GM12891 (cell line): Measurements from ENCODE around the gene PNPLA5.

Experiments used
- DNase-seq: peaks from one replicate; pipeline ENCODE4 v3.0.0; 2011; ENCODE audit warnings: low spot score; ENCODE audit not compliant: insufficient read length
- FAIRE-seq: peaks from 2 replicates; lab custom pipeline; 2011; peaks lifted over from hg19 to GRCh38; lab: Jason Lieb, UNC
- PAX5 ChIP-seq: IDR thresholded peaks from 2 replicates; pipeline ENCODE4 v1.6.1; 2011; ENCODE audit warnings: low read length, moderate library complexity, mild to moderate bottlenecking; ENCODE audit not compliant: insufficient read depth, severe bottlenecking
- POLR2A ChIP-seq: IDR thresholded peaks from 2 replicates; pipeline ENCODE4 v1.6.1; 2011; ENCODE audit warnings: low read depth, low read length, control low read depth
- POLR2AphosphoS5 ChIP-seq: IDR thresholded peaks from 2 replicates; pipeline ENCODE4 v1.6.1; 2011; ENCODE audit warnings: low read depth, low read length, control low read depth
- POU2F2 ChIP-seq: IDR thresholded peaks from 2 replicates; pipeline ENCODE4 v1.6.1; 2011; ENCODE audit warnings: low read depth, mild to moderate bottlenecking, control low read depth, low read length, moderate library complexity
- SPI1 ChIP-seq: IDR thresholded peaks from 2 replicates; pipeline ENCODE4 v1.6.1; 2011; ENCODE audit warnings: low read depth, low read length, control low read depth
- TAF1 ChIP-seq: IDR thresholded peaks from 2 replicates; pipeline ENCODE4 v1.6.1; 2011; ENCODE audit warnings: low read depth, low read length, control low read depth

PNPLA5 gene

GRCh38 chr22:43832393-43833265, 59.2 kb downstream of the PNPLA5 start:
- FAIRE-seq, result no peak
- no peak for DNase-seq
- TF ChIP-seq POLR2A (no peak), POU2F2 (no peak), SPI1 (no peak), PAX5 (no peak), POLR2AphosphoS5 (no peak), TAF1 (no peak)

GRCh38 chr22:43831561-43832392, 60.0 kb downstream of the PNPLA5 start:
- DNase-seq, result no peak
- TF ChIP-seq POLR2A, result no peak
- TF ChIP-seq TAF1, result no peak
- TF ChIP-seq POLR2AphosphoS5, result no peak
- TF ChIP-seq PAX5, result no peak
- FAIRE-seq, result no peak

- TF ChIP-seq POLR2A, result no peak
- FAIRE-seq (no peak), DNase-seq (no peak)
Observed at GRCh38 chr22:43830931-43831560, 60.8 kb downstream of the PNPLA5 start.

- DNase-seq (no peak), FAIRE-seq (no peak)
- TF ChIP-seq TAF1, result no peak
- no peak for TF ChIP-seq POLR2A
- no peak for TF ChIP-seq PAX5
- TF ChIP-seq POLR2AphosphoS5, result no peak
- TF ChIP-seq POU2F2, result no peak
- no peak for TF ChIP-seq SPI1
Observed at GRCh38 chr22:43829904-43830851, 61.6 kb downstream of the PNPLA5 start.
